Measurements from ENCODE around the gene HSPA8. TPM values are rescaled to one million over a fixed set of nuclear protein-coding genes. Genes with fewer than 3 reads are reported as not detected.

Gene HSPA8
- total RNA-seq, 1 donor from 2014 or later = 3,240 TPM

DNA sequence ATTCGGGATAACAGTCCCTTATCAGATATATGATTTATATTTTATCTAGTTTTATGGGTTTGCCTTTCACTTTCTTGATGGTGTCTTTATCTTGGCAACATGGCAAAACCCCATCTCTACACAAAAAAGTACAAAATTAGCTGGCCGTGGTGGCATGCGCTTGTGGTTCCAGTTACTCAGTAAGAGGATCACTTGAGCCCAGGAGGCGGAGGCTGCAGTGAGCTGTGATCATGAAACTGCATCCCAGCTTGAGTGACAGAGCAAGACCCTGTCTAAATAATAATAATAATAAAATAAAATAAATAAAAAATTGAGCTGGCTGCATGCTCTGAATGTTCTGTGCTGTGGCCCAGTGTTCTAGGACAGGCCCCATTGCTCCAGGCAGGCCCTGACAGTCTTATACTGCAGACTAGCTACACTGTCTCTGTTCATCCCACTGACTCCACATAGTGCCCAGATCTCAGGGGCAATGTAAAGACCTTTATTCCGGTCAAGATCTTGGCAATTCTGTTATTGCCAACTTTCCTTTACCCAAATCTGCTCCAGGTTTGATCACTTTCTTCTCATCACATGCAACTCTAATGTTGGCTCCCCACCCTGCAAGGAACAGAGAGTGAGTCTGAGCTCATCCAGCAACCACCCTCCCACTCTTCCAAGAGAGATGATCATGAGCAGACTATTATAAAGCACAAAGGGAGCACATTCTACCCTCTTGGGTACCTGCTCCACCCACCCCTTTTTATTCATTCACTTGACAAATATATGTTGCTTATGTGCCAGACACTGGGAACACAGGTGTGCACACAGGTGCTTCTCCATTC, 8.8 kb downstream of the HSPA8 start:
- Histone ChIP-seq H3K4me1 (ENCODE audit: control insufficient read depth in 3 of 3, insufficient read depth in 3 of 3, low read length in 3 of 3) (peaks cover 14 to 25% (median 17%) of the 10 kb centered on the region in 3 donors), H3K27me3 (ENCODE audit: control insufficient read depth in 3 of 3, insufficient read depth in 3 of 3, low read length in 3 of 3) (no peaks in the 10 kb centered on the region), H3K4me3 (ENCODE audit: low read length in 3 of 3) (no peak overlapping the region), H3K9me3 (ENCODE audit: control insufficient read depth in 3 of 3, low read length in 3 of 3) (no peaks in the 10 kb centered on the region), H3K27ac (ENCODE audit: low read depth, low read length) (no peak overlapping the region), H3K9ac (ENCODE audit: low read depth in 1 of 3, low read length in 3 of 3) (no peak overlapping the region), H3K36me3 (ENCODE audit: control insufficient read depth in 3 of 3, insufficient read depth in 3 of 3, low read length in 3 of 3) (peaks cover 36 to 39% (median 38%) of the 10 kb centered on the region in 3 donors)

DNA sequence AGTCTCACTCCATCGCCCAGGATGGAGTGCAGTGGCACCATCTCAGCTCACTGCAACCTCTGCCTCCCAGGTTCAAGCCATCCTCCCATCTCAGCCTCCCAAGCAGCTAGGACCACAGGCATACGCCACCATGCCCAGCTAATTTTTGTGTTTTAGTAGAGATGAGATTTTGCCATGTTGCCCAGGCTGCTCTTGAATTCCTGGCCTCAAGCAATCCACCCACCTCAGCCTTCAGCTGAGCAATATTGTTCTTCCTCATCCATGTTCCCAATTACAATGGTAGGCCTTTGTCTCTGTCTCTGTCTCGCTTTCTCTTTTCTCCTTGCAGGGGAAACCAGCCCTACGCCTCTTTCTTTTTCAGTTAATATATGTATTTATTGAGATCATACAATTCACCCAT, 10.3 kb downstream of the HSPA8 start:
- Histone ChIP-seq H3K4me3 (ENCODE audit: low read length in 3 of 3) (no peak overlapping the region), H3K9ac (ENCODE audit: low read depth in 1 of 3, low read length in 3 of 3) (no peak overlapping the region), H3K27ac (ENCODE audit: low read depth, low read length) (no peak overlapping the region), H3K4me1 (ENCODE audit: control insufficient read depth in 3 of 3, insufficient read depth in 3 of 3, low read length in 3 of 3) (peaks cover 6 to 16% (median 6%) of the 10 kb centered on the region in 3 donors), H3K9me3 (ENCODE audit: control insufficient read depth in 3 of 3, low read length in 3 of 3) (no peaks in the 10 kb centered on the region), H3K36me3 (ENCODE audit: control insufficient read depth in 3 of 3, insufficient read depth in 3 of 3, low read length in 3 of 3) (peaks cover 23 to 26% (median 24%) of the 10 kb centered on the region in 3 donors), H3K27me3 (ENCODE audit: control insufficient read depth in 3 of 3, insufficient read depth in 3 of 3, low read length in 3 of 3) (no peaks in the 10 kb centered on the region)

DNA sequence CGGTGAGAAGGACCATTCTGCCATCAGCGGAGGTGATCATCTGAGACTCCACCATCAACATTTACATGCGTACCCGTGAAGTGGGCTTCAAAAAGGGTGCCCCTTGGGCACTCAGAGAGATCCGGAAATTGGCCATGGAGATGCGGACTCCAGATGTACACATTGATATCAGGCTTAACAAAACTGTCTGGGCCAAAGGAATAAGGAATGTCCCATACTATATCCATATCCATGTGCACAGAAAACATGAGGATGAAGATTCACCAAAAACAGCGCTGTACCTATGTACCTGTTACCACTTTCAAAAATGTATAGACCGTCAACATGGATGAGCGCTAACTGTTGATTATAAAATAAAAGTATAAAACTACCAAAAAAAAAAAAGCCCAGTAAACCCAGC, 10.8 kb downstream of the HSPA8 start:
- H3K27ac ChIP-seq (ENCODE audit: low read depth, low read length) = no peak overlapping the region
- H3K4me3 ChIP-seq (ENCODE audit: low read length in 3 of 3) = no peak overlapping the region
- H3K36me3 ChIP-seq (ENCODE audit: control insufficient read depth in 3 of 3, insufficient read depth in 3 of 3, low read length in 3 of 3) = peaks cover 18 to 21% (median 19%) of the 10 kb centered on the region in 3 donors
- H3K9ac ChIP-seq (ENCODE audit: low read depth in 1 of 3, low read length in 3 of 3) = no peak overlapping the region
- H3K27me3 ChIP-seq (ENCODE audit: control insufficient read depth in 3 of 3, insufficient read depth in 3 of 3, low read length in 3 of 3) = no peaks in the 10 kb centered on the region
- peaks cover under 1 to 11% (median 2%) of the 10 kb centered on the region in 3 donors for H3K4me1 ChIP-seq (ENCODE audit: control insufficient read depth in 3 of 3, insufficient read depth in 3 of 3, low read length in 3 of 3)
- no peaks in the 10 kb centered on the region for H3K9me3 ChIP-seq (ENCODE audit: control insufficient read depth in 3 of 3, low read length in 3 of 3)

DNA sequence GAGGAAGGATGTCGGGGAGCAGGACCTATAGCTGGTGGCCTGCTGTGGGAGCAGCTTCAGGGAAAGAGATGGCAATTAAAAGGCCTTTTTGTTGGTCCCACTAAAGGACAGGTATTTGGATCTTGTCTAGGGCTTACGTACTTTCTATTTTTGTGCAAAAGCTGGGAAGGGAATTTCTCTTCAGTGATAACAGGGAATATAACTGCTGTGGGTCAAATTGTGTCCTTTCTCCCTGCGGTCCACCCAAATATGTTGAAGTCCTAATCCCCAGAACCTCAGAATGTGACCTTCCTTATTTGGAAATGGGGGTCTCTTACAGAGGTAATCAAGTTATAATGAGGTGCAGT, 14.0 kb downstream of the HSPA8 start:
- no peak overlapping the region for H3K4me3 ChIP-seq (ENCODE audit: low read length in 3 of 3)
- H3K27me3 ChIP-seq (ENCODE audit: control insufficient read depth in 3 of 3, insufficient read depth in 3 of 3, low read length in 3 of 3) = no peaks in the 10 kb centered on the region
- H3K9me3 ChIP-seq (ENCODE audit: control insufficient read depth in 3 of 3, low read length in 3 of 3) = no peaks in the 10 kb centered on the region
- no peak overlapping the region for H3K27ac ChIP-seq (ENCODE audit: low read depth, low read length)
- no peak overlapping the region for H3K9ac ChIP-seq (ENCODE audit: low read depth in 1 of 3, low read length in 3 of 3)
- H3K4me1 ChIP-seq (ENCODE audit: control insufficient read depth in 3 of 3, insufficient read depth in 3 of 3, low read length in 3 of 3) = no peaks in the 10 kb centered on the region
- peaks cover 0 to 2% (median 0%) of the 10 kb centered on the region in 3 donors for H3K36me3 ChIP-seq (ENCODE audit: control insufficient read depth in 3 of 3, insufficient read depth in 3 of 3, low read length in 3 of 3)

DNA sequence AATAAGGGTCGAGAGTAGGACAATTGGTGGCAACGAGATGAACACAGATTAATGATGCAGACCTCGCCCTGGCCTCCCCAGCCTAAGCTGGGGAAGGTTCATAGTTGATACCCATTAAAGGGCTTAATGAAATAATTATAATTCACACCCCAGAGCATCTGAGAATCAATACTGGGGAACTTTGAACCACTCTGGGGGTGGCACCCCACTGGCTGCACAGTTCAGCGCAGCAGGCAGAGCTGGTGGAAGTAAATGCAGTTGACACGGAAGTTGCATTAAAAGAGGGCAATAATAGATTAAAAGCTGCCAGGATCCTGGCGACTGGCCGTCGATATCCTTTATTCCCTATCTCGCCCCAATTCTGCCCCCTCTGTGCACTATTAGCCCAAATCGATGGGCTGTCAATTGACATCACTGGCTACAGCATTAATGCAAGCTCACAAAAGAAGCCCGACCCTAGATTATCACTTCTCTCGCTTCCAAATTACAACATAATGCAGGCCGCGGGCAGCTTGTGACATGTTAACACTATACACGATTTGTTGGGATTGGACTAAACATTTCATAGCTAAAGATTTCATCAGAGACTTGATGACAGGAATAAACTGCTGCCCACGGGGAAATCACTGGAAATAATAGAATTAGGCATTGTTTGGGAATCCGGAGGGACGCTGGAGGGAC, 14.5 kb downstream of the HSPA8 start:
- Histone ChIP-seq H3K9me3 (ENCODE audit: control insufficient read depth in 3 of 3, low read length in 3 of 3) (no peaks in the 10 kb centered on the region), H3K27me3 (ENCODE audit: control insufficient read depth in 3 of 3, insufficient read depth in 3 of 3, low read length in 3 of 3) (no peaks in the 10 kb centered on the region), H3K9ac (ENCODE audit: low read depth in 1 of 3, low read length in 3 of 3) (no peak overlapping the region), H3K36me3 (ENCODE audit: control insufficient read depth in 3 of 3, insufficient read depth in 3 of 3, low read length in 3 of 3) (no peaks in the 10 kb centered on the region), H3K27ac (ENCODE audit: low read depth, low read length) (no peak overlapping the region), H3K4me3 (ENCODE audit: low read length in 3 of 3) (no peak overlapping the region), H3K4me1 (ENCODE audit: control insufficient read depth in 3 of 3, insufficient read depth in 3 of 3, low read length in 3 of 3) (no peaks in the 10 kb centered on the region)

DNA sequence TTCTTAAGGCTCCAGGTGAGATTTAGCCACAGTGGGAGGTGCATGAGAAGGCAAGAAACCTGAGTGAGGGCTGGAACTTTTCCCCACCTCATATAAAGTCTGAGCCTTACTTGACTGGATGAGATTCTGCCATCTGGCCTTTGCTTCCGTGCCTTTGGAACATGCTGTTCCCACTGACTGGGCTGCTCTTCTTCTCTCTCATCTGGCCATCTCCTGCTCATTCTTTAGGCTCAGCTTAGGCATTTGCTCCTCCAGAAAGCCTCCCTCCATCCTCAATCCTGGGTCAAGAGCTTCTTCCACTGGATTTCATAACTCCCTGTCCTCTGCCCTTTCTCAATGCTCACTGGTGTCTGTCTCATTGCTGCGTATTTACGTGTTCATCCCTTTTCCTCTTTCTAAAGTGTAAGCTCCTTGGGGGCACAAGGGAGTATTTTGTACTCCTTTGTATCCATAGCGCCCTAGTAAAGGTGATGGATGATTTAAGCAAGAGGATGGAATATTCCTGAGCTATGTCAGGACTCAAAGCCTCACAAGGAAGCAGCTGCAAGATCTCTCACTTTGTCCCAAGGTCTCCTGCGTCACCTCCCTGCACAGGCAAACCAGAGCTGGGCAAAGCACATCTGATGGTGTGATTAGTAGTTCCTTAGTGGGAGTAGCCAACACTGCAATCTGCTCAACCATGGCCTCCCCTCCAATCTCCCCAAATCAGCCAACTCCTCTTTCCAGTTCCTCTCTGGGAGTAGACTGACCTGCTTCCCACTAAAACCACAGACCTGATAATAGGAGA, 15.3 kb downstream of the HSPA8 start:
- Histone ChIP-seq H3K9ac (ENCODE audit: low read depth in 1 of 3, low read length in 3 of 3) (no peak overlapping the region), H3K27ac (ENCODE audit: low read depth, low read length) (no peak overlapping the region), H3K4me1 (ENCODE audit: control insufficient read depth in 3 of 3, insufficient read depth in 3 of 3, low read length in 3 of 3) (no peaks in the 10 kb centered on the region), H3K36me3 (ENCODE audit: control insufficient read depth in 3 of 3, insufficient read depth in 3 of 3, low read length in 3 of 3) (no peaks in the 10 kb centered on the region), H3K9me3 (ENCODE audit: control insufficient read depth in 3 of 3, low read length in 3 of 3) (no peaks in the 10 kb centered on the region), H3K27me3 (ENCODE audit: control insufficient read depth in 3 of 3, insufficient read depth in 3 of 3, low read length in 3 of 3) (no peaks in the 10 kb centered on the region), H3K4me3 (ENCODE audit: low read length in 3 of 3) (no peak overlapping the region)

DNA sequence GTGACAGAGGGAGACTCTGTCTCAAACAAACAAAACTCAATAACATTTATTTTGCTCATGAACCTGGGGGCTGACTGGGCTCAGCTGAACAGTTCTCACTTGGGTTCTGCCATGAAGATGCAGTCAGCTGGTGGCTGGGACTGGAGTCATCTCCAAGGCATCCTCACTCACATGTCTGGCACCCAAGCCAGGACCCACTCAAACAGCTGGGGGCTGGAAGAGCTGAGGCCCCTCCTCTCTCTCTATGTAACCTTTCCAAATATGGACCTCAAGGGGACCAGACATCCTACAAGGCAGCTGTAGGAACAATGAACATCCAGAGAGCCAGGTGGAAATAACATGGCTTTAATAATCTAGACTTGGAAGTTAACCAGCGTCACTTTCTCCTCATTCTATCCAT, 16.8 kb downstream of the HSPA8 start:
- Histone ChIP-seq H3K36me3 (ENCODE audit: control insufficient read depth in 3 of 3, insufficient read depth in 3 of 3, low read length in 3 of 3) (no peaks in the 10 kb centered on the region), H3K9ac (ENCODE audit: low read depth in 1 of 3, low read length in 3 of 3) (no peak overlapping the region), H3K4me1 (ENCODE audit: control insufficient read depth in 3 of 3, insufficient read depth in 3 of 3, low read length in 3 of 3) (no peaks in the 10 kb centered on the region), H3K27me3 (ENCODE audit: control insufficient read depth in 3 of 3, insufficient read depth in 3 of 3, low read length in 3 of 3) (no peaks in the 10 kb centered on the region), H3K27ac (ENCODE audit: low read depth, low read length) (no peak overlapping the region), H3K9me3 (ENCODE audit: control insufficient read depth in 3 of 3, low read length in 3 of 3) (no peaks in the 10 kb centered on the region), H3K4me3 (ENCODE audit: low read length in 3 of 3) (no peak overlapping the region)

DNA sequence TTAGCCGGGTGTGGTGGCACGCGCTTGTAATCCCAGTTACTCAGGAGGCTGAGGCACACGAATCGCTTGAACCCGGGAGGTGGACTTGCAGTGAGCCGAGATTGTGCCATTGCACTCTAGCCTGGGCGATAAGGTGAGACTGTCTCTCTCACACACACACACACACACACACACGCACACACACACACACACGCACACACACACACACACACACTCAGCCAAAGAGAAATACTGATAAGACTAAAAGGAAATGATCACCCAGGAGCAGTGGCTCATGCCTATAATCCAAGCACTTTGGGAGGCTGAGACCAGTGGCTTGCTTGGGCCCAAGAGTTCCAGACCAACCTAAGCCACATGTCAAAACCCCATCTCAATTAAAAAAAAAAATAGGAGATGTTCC, 20.8 kb downstream of the HSPA8 start:
- Histone ChIP-seq H3K4me1 (ENCODE audit: control insufficient read depth in 3 of 3, insufficient read depth in 3 of 3, low read length in 3 of 3) (no peaks in the 10 kb centered on the region), H3K9me3 (ENCODE audit: control insufficient read depth in 3 of 3, low read length in 3 of 3) (no peaks in the 10 kb centered on the region), H3K27me3 (ENCODE audit: control insufficient read depth in 3 of 3, insufficient read depth in 3 of 3, low read length in 3 of 3) (no peaks in the 10 kb centered on the region), H3K36me3 (ENCODE audit: control insufficient read depth in 3 of 3, insufficient read depth in 3 of 3, low read length in 3 of 3) (no peaks in the 10 kb centered on the region), H3K27ac (ENCODE audit: low read depth, low read length) (no peak overlapping the region), H3K4me3 (ENCODE audit: low read length in 3 of 3) (no peak overlapping the region), H3K9ac (ENCODE audit: low read depth in 1 of 3, low read length in 3 of 3) (no peak overlapping the region)

DNA sequence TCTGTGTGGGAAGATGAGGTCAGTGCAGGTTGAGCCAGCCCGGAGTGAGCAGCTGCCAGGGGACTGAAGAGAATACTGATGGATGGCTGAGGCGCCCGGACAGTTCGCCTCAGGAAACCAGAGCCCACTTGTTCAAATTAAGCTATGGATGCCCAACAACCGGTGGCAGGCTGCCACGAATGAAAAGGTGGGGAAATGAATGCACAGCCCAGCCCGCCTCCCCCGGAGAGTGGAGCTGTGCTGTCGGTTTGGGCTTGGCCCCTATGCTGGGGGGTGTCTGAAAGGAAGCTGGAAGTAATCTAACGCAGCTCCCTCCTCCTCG, 21.9 kb downstream of the HSPA8 start:
- H3K9me3 ChIP-seq (ENCODE audit: control insufficient read depth in 3 of 3, low read length in 3 of 3) = no peaks in the 10 kb centered on the region
- H3K4me3 ChIP-seq (ENCODE audit: low read length in 3 of 3) = no peak overlapping the region
- no peak overlapping the region for H3K27ac ChIP-seq (ENCODE audit: low read depth, low read length)
- H3K36me3 ChIP-seq (ENCODE audit: control insufficient read depth in 3 of 3, insufficient read depth in 3 of 3, low read length in 3 of 3) = no peaks in the 10 kb centered on the region
- no peaks in the 10 kb centered on the region for H3K27me3 ChIP-seq (ENCODE audit: control insufficient read depth in 3 of 3, insufficient read depth in 3 of 3, low read length in 3 of 3)
- peak overlapping the region in 1 of 3 donors; percentile 30 for H3K9ac ChIP-seq (ENCODE audit: low read depth in 1 of 3, low read length in 3 of 3)
- H3K4me1 ChIP-seq (ENCODE audit: control insufficient read depth in 3 of 3, insufficient read depth in 3 of 3, low read length in 3 of 3) = no peaks in the 10 kb centered on the region

DNA sequence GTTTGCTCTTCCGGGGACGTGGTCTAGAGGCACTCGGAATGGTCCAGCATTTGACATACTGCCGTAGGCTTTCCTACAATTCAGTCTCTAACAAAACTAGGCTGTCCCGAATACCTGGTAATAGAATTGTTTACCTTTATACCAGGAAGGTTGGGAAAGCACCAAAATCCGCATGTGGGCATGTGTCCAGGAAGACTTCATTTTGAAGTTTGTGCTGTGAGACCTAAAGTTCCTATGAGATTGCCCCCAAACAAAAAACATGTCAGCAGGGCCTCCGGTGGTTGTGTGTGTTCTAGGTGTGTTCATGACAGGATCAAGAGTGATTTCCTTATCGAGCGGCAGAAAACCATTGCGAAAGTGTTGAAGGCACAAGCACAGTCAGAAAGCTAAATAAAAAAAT, 26.1 kb downstream of the HSPA8 start:
- Histone ChIP-seq H3K27me3 (ENCODE audit: control insufficient read depth in 3 of 3, insufficient read depth in 3 of 3, low read length in 3 of 3) (no peaks in the 10 kb centered on the region), H3K4me1 (ENCODE audit: control insufficient read depth in 3 of 3, insufficient read depth in 3 of 3, low read length in 3 of 3) (no peaks in the 10 kb centered on the region), H3K9ac (ENCODE audit: low read depth in 1 of 3, low read length in 3 of 3) (no peak overlapping the region), H3K4me3 (ENCODE audit: low read length in 3 of 3) (no peak overlapping the region), H3K27ac (ENCODE audit: low read depth, low read length) (no peak overlapping the region), H3K9me3 (ENCODE audit: control insufficient read depth in 3 of 3, low read length in 3 of 3) (no peaks in the 10 kb centered on the region), H3K36me3 (ENCODE audit: control insufficient read depth in 3 of 3, insufficient read depth in 3 of 3, low read length in 3 of 3) (no peaks in the 10 kb centered on the region)
